ENCODE measurements around the gene PCID2. TPM values are rescaled to one million over a fixed set of nuclear protein-coding genes. Genes with fewer than 3 reads are reported as not detected.

Gene PCID2
- total and polyA plus RNA-seq, 2 experiments from 2014 or later: 79.6 to 107 TPM

- Histone ChIP-seq H3K4me3 (no peak overlapping the region), H2AFZ (no peak overlapping the region), H3K36me3 (ENCODE audit: insufficient read depth) (no peaks in the 10 kb centered on the region), H3K4me1 (ENCODE audit: insufficient read depth) (no peaks in the 10 kb centered on the region), H3K27me3 (ENCODE audit: insufficient read depth) (no peaks in the 10 kb centered on the region), H3K9me2 (ENCODE audit: insufficient read depth) (no peaks in the 10 kb centered on the region), H4K20me1 (replicated peaks; ENCODE audit: insufficient read depth) (no peaks in the 10 kb centered on the region; the same call in 1 of the 2 replicates), H3F3A (replicated peaks; ENCODE audit: low read depth) (no peaks in the 10 kb centered on the region), H3K27ac (ENCODE audit: low read depth) (no peak overlapping the region), H3K4me2 (no peak overlapping the region), H3K79me2 (replicated peaks; ENCODE audit: insufficient read depth) (no peaks in the 10 kb centered on the region)
- ATAC-seq (no peak), DNase-seq (ENCODE audit: low spot score) (no peak)
- H3K27me3 Mint-ChIP-seq (ENCODE audit: insufficient read depth, low read depth, poor library complexity): peaks cover 9% of the 10 kb centered on the region
- H3K9me3 Mint-ChIP-seq: no peaks in the 10 kb centered on the region
- no peak overlapping the region for H3K4me3 Mint-ChIP-seq
- H3K36me3 Mint-ChIP-seq (ENCODE audit: low read depth): peaks cover 28% of the 10 kb centered on the region
- H3K27ac Mint-ChIP-seq: no peak overlapping the region
- H3K4me1 Mint-ChIP-seq: peaks cover 10% of the 10 kb centered on the region
- no peak for TF ChIP-seq ZNF331 (CRISPR knock-in tag; IDR thresholded peaks at IDR 0.05; ENCODE audit: low read depth)
- no peak for TF ChIP-seq NANOG (IDR thresholded peaks at IDR 0.05; ENCODE audit: borderline replicate concordance)
- no peak for TF ChIP-seq REST (IDR thresholded peaks at IDR 0.05; ENCODE audit: unreplicated experiment)
- no peak for TF ChIP-seq EZH2phosphoT487 (IDR thresholded peaks at IDR 0.05; ENCODE audit: unreplicated experiment)
- no peak for TF ChIP-seq POLR2AphosphoS5 (IDR thresholded peaks at IDR 0.05; ENCODE audit: low read depth)
- no peak for TF ChIP-seq ETS1 (IDR thresholded peaks at IDR 0.05)
- TF ChIP-seq CTCF (conservative IDR thresholded peaks at IDR 0.05; ENCODE audit: low read depth in 2 of 2): no peak
- TF ChIP-seq ZNF462 (CRISPR knock-in tag; IDR thresholded peaks at IDR 0.05): no peak
- TF ChIP-seq CREB1 (CRISPR knock-in tag; IDR thresholded peaks at IDR 0.05; ENCODE audit: low read depth): no peak
- no peak for TF ChIP-seq ZNF114 (CRISPR knock-in tag; IDR thresholded peaks at IDR 0.05)
- TF ChIP-seq EZH2 (IDR thresholded peaks at IDR 0.05; ENCODE audit: low read depth, unreplicated experiment): no peak
- TF ChIP-seq JUNB (IDR thresholded peaks at IDR 0.05; ENCODE audit: unreplicated experiment): no peak
- no peak for TF ChIP-seq STAT1 (IDR thresholded peaks at IDR 0.05; ENCODE audit: unreplicated experiment)
Observed at GRCh38 chr13:113167575-113167974, 40.9 kb downstream of the PCID2 start.
